Embryonic facial prominence (tissue), 1 donor: Measurements from ENCODE around the gene FARP2.
"Not testable (repeated sequence)": the region's sequence is repeated elsewhere in the genome, so short reads cannot be mapped to it uniquely, and the experiment has no call there.

Experiments used
- DNase-seq: peaks from one replicate; pipeline ENCODE4 v3.0.0-alpha.2; 2016; ENCODE audit errors: extremely low spot score

FARP2 gene

GRCh38 chr2:241453919-241454318, 97.8 kb downstream of the FARP2 start:
- DNase-seq, result not testable (repeated sequence)

DNA sequence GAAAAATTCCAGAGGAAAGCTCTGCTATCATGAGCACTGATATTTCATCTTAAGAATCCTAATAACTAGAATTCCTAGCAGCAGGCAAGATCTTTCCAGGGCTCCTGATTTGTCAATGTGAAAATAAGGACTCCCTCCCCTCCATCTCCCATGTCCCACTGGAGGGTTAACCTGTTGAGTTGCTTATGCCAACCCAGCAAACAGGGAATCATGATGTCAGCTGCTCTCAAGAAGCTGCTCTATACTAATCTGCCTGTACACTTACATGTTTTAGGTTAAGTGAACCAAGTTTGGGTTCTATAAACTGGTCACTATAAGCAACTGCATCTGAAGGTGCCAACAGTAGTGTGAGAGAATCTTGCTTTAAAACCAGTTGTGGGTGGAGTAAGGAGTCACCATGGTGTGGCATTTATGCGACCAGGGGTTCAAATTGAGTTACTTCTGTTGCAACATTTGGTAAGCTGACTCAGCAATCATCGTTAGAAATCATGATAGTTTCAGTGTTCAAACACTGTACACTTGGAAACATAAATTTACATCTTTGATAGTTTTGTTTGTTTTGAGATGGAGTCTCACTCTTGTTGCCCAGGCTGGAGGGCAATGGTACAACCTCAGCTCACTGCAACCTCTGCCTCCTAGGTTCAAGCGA, 98.9 kb downstream of the FARP2 start:
- no peak for DNase-seq

- DNase-seq, result no peak
Observed at GRCh38 chr2:241456546-241456945, 100.5 kb downstream of the FARP2 start.

- no peak for DNase-seq
Observed at GRCh38 chr2:241458687-241459086, 102.6 kb downstream of the FARP2 start.

DNA sequence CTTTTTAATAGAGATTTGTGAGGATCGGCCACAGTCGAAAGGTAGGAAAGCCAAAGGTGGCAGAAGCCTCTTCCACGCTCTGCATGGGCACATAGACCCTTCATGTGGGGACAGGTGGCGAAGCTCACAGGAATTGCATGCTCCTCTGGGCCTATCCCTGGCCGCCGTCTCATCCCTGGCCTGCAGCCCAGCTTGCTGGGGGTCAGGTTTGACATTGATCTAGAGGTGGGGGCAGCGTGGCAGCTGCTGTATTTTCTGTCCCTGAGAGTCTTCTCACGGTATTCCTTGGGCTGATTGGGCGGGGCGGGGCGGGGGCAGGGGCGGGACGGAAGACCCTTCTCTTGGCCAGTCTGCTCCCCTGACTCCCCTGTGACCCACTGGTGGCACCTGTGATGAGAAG, 103.4 kb downstream of the FARP2 start:
- no peak for DNase-seq

DNA sequence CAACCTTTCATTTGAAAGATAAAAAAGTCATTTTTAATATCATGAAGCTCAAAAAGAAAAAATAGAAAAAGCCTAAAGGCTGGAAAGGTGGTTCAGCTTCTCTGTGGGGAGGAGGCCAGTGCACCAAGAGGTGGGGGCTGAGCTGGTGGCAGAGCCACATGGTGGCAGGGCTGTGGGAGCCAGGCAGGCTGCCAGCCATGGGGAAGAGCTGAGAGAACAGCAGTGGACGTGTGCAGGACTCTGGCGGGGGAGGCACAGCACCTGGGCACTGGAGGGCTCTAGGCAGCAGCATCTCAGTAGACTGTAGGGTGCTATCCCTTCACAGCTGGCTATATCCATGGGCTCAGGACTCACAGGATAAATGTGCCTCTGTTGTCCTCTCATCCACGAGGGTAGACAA, 104.5 kb downstream of the FARP2 start:
- DNase-seq, result no peak

DNA sequence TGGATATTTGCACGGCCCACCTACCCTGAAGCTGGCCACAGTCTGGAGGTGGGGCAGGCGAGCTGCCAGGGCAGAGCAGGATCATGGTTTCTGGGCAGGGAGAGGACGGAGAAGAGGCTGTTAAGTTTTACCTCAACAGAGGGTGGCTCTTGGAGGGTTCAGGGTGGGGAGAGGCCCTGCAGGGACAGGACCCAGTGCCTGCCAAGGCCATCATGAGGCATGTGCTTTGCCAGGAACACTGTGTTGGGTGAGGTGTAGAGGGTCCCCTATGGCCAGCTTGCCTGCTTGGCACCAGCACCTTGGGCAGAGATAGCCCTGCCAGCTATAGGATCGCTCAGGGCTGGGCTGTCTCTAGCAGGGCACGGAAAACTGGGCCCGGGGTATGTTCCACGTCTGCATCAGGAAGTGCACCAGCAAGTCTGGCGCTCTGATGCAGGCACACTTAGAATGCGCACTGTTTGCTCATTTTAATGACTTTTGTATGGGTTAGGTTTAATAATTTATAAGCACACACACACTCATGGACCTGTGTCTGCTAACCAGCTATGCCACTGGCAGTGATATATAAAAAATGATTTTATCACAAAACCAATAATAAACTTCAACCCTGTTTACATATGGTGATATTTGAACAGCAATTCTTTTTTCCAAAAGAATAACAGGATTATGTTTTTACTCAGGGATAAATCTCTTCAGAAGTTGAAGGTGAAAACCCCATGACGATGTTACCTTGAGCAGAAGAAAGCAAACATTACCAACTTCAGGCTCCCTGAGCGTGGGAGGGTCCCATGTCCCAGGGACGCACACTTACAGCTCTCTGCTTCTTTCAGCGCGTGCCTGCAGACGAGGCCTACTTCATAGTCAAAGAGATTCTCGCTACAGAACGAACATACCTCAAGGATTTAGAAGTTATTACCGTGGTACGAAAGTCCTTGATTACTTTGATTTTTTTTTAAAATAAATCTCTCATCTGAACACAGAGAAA, 105.9 kb downstream of the FARP2 start:
- DNase-seq, result no peak

- no peak for DNase-seq
Observed at GRCh38 chr2:241463276-241464135, 107.4 kb downstream of the FARP2 start.

- DNase-seq, result no peak
Observed at GRCh38 chr2:241465543-241465942, 109.5 kb downstream of the FARP2 start.

DNA sequence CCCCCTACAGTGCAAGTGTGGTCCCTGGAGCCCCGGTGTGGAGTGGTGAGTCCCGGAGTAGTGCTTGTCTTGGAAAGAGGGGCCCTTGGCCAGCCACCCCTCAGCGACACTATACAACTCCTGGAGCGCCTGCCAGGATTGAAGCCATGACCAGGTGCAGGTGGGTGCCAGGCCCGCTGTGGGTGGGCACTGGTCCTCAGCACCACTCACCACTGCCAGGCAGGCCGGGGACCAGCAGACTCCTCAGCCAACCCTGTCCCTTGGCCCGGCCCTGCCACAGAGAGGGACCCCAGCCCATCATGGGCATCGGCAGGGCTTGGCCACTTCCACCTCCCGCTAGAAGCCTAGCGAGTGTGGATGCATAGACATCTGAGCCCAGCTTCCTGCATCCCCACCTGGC, 110.1 kb downstream of the FARP2 start:
- DNase-seq, result no peak

GRCh38 chr2:241467777-241468475, 111.8 kb downstream of the FARP2 start:
- no peak for DNase-seq

DNA sequence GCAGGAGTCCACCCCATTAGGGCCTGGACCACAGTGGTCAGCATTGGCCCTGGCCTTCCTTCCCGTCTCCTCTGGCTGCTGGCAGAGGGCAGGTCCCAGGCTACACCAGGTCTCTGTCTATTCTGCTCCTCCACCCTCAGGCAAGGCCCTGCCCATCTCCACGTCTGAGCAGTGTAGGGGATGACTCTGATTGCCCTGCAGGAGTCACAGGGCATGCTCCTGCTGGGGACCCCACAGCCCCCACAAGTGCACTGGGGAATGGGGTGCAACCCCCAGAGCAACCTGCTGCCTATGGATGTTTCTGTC, 112.3 kb downstream of the FARP2 start:
- no peak for DNase-seq

DNA sequence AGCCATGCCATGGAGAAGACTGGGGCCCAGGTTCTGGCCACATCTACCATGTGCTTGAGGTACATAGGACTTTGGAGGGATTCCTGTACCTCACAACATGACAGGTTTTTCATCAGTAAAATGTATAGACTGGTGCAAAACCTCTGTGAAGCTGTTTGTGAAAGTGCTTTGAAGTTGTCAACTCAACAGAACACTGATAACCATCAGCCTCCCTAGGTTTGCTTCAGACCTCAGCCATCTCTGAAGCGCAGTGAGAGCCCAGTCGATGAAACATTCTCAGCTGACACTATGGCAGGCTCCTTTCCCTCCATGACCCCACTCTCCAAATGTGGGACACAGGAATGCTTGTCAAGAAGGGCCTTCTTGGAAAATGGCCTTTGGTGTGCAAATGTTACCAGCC, 113.7 kb downstream of the FARP2 start:
- DNase-seq, result no peak

DNA sequence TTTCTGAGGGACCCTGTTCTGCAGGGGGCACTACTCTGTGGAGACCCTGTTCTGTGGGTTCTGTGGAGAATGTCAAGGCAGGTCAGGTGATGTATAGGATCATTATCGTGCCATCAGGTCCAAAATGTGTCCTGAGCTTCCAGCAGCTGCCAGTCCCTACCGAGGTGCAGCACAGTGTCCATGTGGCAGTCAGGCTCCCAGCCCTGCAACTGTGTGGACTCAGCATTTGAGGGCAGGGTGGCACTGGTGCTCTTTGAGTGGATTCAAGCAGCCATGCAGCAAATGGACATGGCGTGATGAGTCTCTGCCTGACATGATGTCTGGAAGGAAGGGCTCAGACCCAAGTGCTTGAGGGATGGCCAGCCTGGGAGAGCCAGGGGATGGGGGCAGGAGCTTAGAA, 117.3 kb downstream of the FARP2 start:
- no peak for DNase-seq

DNA sequence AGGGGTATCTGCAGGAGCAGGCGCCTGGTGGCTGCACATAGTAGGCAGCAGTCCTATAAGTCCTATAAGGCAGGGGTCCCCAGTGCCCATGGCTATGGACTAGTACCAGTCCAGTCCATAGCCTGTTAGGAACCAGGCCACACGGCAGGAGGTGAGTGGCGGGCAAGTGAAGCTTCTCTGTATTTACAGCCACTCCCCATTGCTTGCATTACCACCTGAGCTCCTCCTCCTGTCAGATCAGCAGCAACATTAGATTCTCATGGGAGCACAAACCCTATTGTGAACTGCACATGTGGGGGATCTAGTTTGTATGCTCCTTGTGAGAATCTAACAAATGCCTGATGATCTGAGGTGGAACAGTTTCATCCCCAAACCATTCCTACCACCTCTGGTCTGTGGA, 119.2 kb downstream of the FARP2 start:
- no peak for DNase-seq

DNA sequence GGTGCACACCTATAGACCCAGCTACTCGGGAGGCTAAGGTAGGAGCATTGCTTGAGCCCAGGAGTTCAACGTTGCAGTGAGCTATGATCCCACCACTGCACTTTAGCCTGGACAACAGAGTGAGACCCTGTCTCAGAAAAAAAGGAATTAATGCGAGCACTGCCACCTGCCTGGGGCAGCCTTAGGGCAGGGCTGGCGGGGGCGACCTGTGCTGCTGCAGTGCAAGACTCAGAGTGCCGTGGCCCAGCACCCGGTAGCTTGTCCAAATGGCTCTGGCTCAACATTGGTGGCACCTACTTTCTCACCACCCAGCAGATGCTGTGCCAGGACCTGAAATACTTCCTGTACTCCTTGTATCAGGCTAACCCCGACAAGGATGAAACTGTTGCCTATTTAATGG, 122.1 kb downstream of the FARP2 start:
- DNase-seq, result no peak

- DNase-seq, result no peak
Observed at GRCh38 chr2:241479026-241479898, 123.2 kb downstream of the FARP2 start.

- no peak for DNase-seq
Observed at GRCh38 chr2:241481687-241482086, 125.6 kb downstream of the FARP2 start.

GRCh38 chr2:241482126-241482955, 126.3 kb downstream of the FARP2 start:
- DNase-seq, result no peak

DNA sequence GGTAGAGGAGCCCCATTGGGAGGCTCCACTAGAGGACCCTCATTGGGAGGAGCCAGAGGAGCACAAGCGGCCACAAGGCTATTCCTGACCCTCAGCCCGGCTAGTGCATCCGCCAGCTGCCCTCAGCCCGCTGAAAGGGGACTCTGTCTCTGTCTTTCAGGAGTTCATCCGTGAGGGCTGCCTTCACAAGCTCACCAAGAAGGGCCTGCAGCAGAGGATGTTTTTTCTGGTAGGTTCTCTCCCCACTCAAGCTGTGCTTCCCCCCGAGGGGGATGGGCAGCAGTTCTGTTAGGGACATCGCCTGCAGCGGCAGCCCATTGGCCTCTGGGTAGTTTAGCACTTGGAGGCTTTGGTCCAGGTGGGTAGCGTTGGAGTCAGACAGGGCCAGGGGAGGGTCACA, 127.2 kb downstream of the FARP2 start:
- DNase-seq, result no peak
